SU-DHL-6 (cell line): ENCODE data around the gene VPS35L.

Source experiments
- H2AFZ ChIP-seq: fragments of 200-600 bp; sonication (generic); 2 replicates; pipeline ENCODE4 v1.6.1; 2014; ENCODE audit warnings: low read depth, mild to moderate bottlenecking, moderate library complexity, mixed read lengths, antibody characterized with exemption, low read length; ENCODE audit not compliant: severe bottlenecking
- H3F3A ChIP-seq: fragments of 200-600 bp; shearing (Covaris generic); 2 replicates; pipeline ENCODE4 v1.6.0; 2016; ENCODE audit warnings: antibody characterized with exemption, mild to moderate bottlenecking; ENCODE audit not compliant: insufficient read depth
- H3K27ac ChIP-seq: fragments of 200-600 bp; sonication (generic); 2 replicates; pipeline ENCODE4 v1.5.1; 2016; ENCODE audit warnings: low read depth, mild to moderate bottlenecking, low read length, moderate library complexity, mixed read lengths
- H3K27me3 ChIP-seq: fragments of 200-600 bp; sonication (generic), shearing (Covaris generic); 2 replicates; pipeline ENCODE4 v1.6.0; 2014; ENCODE audit warnings: mild to moderate bottlenecking, low read length
- H3K36me3 ChIP-seq: fragments of 200-600 bp; sonication (generic); 2 replicates; pipeline ENCODE4 v1.6.1; 2014; ENCODE audit warnings: mild to moderate bottlenecking, low read length, mixed read lengths
- H3K4me2 ChIP-seq: fragments of 300-600, 200-600 bp; shearing (Covaris generic), sonication (generic); 2 replicates; pipeline ENCODE4 v1.6.0; 2014; ENCODE audit warnings: low read length, low read depth, mild to moderate bottlenecking; ENCODE audit not compliant: poor library complexity, severe bottlenecking
- H3K4me3 ChIP-seq: fragments of 200-600 bp; sonication (generic); 2 replicates; pipeline ENCODE4 v1.5.1; 2014; ENCODE audit warnings: antibody characterized with exemption, low read length, mild to moderate bottlenecking, mixed read lengths; ENCODE audit not compliant: insufficient read depth, poor library complexity, severe bottlenecking
- H3K79me2 ChIP-seq: fragments of 200-600 bp; sonication (generic); 2 replicates; pipeline ENCODE4 v1.6.1; 2014; ENCODE audit warnings: mild to moderate bottlenecking, low read length, moderate library complexity; ENCODE audit not compliant: insufficient read depth
- H3K9ac ChIP-seq: fragments of 200-600 bp; sonication (generic); 2 replicates; pipeline ENCODE4 v1.7.0; 2014; ENCODE audit warnings: mild to moderate bottlenecking, low read length
- H3K9me2 ChIP-seq: fragments of 200-600 bp; sonication (generic); replicated peaks from 2 replicates; pipeline ENCODE4 v1.6.1; 2014; ENCODE audit warnings: low read length; ENCODE audit not compliant: insufficient read depth
- H3K9me3 ChIP-seq: fragments of 200-600 bp; sonication (generic); 2 replicates; pipeline ENCODE4 v1.6.1; 2014; ENCODE audit warnings: low read length, mixed read lengths; ENCODE audit not compliant: insufficient read depth
- H4K20me1 ChIP-seq: fragments of 200-600 bp; sonication (generic); 2 replicates; pipeline ENCODE4 v1.6.1; 2014; ENCODE audit warnings: low read depth, mild to moderate bottlenecking, antibody characterized with exemption, low read length, moderate library complexity, mixed read lengths
- EZH2phosphoT487 ChIP-seq: fragments of 200-600 bp; sonication (generic), shearing (Covaris generic); conservative IDR thresholded peaks from 2 replicates; pipeline ENCODE4 v1.6.1; 2018; ENCODE audit warnings: mild to moderate bottlenecking, antibody characterized with exemption, low read length, moderate library complexity, mixed read lengths
- TF ChIP-seq, protein P1 (sequence below): fragments of 200-600 bp; sonication (generic); IDR thresholded peaks from one replicate; pipeline ENCODE4 v1.5.1; 2017; ENCODE audit warnings: antibody characterized with exemption, mild to moderate bottlenecking, low read length, moderate library complexity; ENCODE audit not compliant: insufficient read depth, poor library complexity, severe bottlenecking

VPS35L gene

DNA sequence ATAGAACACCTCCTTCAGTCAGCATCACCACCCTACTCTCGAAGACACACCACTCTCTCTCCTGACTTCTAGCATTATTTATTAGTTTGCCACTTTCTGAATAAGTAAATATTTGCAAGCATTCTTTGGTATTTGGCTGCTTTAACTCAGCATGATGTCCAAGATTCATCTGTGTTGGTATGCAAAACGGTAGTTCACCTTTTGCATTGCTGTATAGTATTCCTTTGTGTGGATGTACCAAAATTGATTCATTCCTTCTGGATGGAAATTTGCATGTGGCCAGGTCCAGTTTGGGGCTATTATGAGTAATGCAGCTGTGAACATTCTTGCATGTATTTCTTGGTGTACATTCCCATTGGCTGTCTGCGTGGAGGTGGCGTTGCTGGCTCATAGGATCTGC lies 129.7 kb downstream of the VPS35L start:
- no peaks in the 10 kb centered on the region for H3K9me2 ChIP-seq
- TF ChIP-seq, protein P1, sequence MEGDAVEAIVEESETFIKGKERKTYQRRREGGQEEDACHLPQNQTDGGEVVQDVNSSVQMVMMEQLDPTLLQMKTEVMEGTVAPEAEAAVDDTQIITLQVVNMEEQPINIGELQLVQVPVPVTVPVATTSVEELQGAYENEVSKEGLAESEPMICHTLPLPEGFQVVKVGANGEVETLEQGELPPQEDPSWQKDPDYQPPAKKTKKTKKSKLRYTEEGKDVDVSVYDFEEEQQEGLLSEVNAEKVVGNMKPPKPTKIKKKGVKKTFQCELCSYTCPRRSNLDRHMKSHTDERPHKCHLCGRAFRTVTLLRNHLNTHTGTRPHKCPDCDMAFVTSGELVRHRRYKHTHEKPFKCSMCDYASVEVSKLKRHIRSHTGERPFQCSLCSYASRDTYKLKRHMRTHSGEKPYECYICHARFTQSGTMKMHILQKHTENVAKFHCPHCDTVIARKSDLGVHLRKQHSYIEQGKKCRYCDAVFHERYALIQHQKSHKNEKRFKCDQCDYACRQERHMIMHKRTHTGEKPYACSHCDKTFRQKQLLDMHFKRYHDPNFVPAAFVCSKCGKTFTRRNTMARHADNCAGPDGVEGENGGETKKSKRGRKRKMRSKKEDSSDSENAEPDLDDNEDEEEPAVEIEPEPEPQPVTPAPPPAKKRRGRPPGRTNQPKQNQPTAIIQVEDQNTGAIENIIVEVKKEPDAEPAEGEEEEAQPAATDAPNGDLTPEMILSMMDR, result no peak
- TF ChIP-seq EZH2phosphoT487, result no peak
- H3K9me3 ChIP-seq, result no peaks in the 10 kb centered on the region
- no peaks in the 10 kb centered on the region for H4K20me1 ChIP-seq
- no peak overlapping the region for H2AFZ ChIP-seq
- H3K9ac ChIP-seq, result no peak overlapping the region
- no peaks in the 10 kb centered on the region for H3K36me3 ChIP-seq
- H3K27ac ChIP-seq, result no peak overlapping the region
- H3K4me3 ChIP-seq, result no peak overlapping the region
- no peak overlapping the region for H3K4me2 ChIP-seq
- H3K27me3 ChIP-seq, result no peaks in the 10 kb centered on the region
- H3F3A ChIP-seq, result no peaks in the 10 kb centered on the region
- H3K79me2 ChIP-seq, result no peaks in the 10 kb centered on the region

GRCh38 chr16:19687279-19687678 lies 131.8 kb downstream of the VPS35L start:
- Histone ChIP-seq H3F3A (no peaks in the 10 kb centered on the region), H3K4me3 (no peak overlapping the region), H4K20me1 (no peaks in the 10 kb centered on the region), H3K79me2 (no peaks in the 10 kb centered on the region), H3K9ac (no peak overlapping the region), H3K27ac (no peak overlapping the region), H3K9me3 (no peaks in the 10 kb centered on the region), H3K4me2 (no peak overlapping the region), H3K36me3 (no peaks in the 10 kb centered on the region), H3K27me3 (no peaks in the 10 kb centered on the region), H3K9me2 (no peaks in the 10 kb centered on the region), H2AFZ (no peak overlapping the region)
- TF ChIP-seq, protein P1, result no peak
- no peak for TF ChIP-seq EZH2phosphoT487

DNA sequence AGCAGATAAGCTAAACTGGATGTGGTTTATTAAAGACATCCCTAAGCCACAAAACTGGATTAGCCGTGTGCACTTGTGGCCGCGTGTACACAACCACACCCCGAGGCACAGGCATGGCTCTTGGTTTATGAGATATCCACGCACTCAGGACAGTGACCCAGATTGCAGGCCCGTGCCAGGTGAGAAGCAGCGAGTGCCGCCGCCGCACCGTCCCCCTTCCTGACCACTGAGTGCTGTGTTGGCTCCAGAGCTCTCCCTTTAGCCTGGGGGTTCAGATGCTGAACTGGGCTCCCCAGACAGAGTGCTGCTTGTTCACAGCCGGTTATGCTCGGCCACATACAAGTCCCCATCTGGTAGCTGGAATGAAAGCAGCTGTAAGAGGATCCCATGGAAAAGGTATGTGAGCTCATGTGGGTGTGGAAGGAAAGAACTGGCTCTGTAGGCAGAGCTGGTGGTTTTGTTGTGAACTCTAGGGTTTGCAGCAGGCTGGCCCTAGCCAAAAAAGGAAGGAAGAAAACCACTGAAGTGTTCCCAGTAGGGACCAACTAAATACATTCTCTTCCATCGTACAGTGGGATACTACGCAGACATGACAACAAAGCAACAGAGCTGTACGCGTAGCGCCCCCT lies 133.0 kb downstream of the VPS35L start:
- H3K79me2 ChIP-seq, result no peaks in the 10 kb centered on the region
- H3F3A ChIP-seq, result no peaks in the 10 kb centered on the region
- no peak overlapping the region for H3K4me3 ChIP-seq
- H3K9ac ChIP-seq, result no peak overlapping the region
- no peaks in the 10 kb centered on the region for H3K36me3 ChIP-seq
- H3K9me2 ChIP-seq, result no peaks in the 10 kb centered on the region
- H3K27me3 ChIP-seq, result no peaks in the 10 kb centered on the region
- TF ChIP-seq, protein P1, result no peak
- TF ChIP-seq EZH2phosphoT487, result no peak
- no peak overlapping the region for H3K4me2 ChIP-seq
- no peaks in the 10 kb centered on the region for H3K9me3 ChIP-seq
- H2AFZ ChIP-seq, result no peak overlapping the region
- no peaks in the 10 kb centered on the region for H4K20me1 ChIP-seq
- H3K27ac ChIP-seq, result no peak overlapping the region
